NCI-H748 (cell line): ENCODE data around the gene MIDN.
"Not testable (repeated sequence)": the region's sequence is repeated elsewhere in the genome, so short reads cannot be mapped to it uniquely, and the experiment has no call there.

ENCODE experiments used
- DNase-seq: peaks from one replicate; lab custom pipeline; 2025; ENCODE audit not compliant: unreplicated experiment; lab: John Stamatoyannopoulos, UW

MIDN gene

GRCh38 chr19:1245494-1246264, 2.7 kb upstream of the MIDN start:
- DNase-seq: no peak

GRCh38 chr19:1246265-1247087, 1.9 kb upstream of the MIDN start:
- DNase-seq: not testable (repeated sequence)

- no peak for DNase-seq
Observed at GRCh38 chr19:1247748-1248138, 640 bp upstream of the MIDN start.

- peak; percentile 80 for DNase-seq
Observed at GRCh38 chr19:1248786-1249297, 459 bp downstream of the MIDN start.

- peak; percentile 89 for DNase-seq
Observed at GRCh38 chr19:1249298-1249989, 1.1 kb downstream of the MIDN start.

GRCh38 chr19:1249990-1250436, 1.6 kb downstream of the MIDN start:
- DNase-seq: no peak

GRCh38 chr19:1250437-1251260, 2.3 kb downstream of the MIDN start:
- DNase-seq: peak; percentile 75

GRCh38 chr19:1251330-1252220, 3.2 kb downstream of the MIDN start:
- peak; percentile 28 for DNase-seq

- no peak for DNase-seq
Observed at GRCh38 chr19:1252221-1252820, 3.9 kb downstream of the MIDN start.

- no peak for DNase-seq
Observed at GRCh38 chr19:1252821-1253513, 4.6 kb downstream of the MIDN start.

GRCh38 chr19:1253514-1254080, 5.2 kb downstream of the MIDN start:
- no peak for DNase-seq

- no peak for DNase-seq
Observed at GRCh38 chr19:1254081-1254527, 5.7 kb downstream of the MIDN start.

GRCh38 chr19:1254530-1255185, 6.3 kb downstream of the MIDN start:
- no peak for DNase-seq

GRCh38 chr19:1255186-1256161, 7.1 kb downstream of the MIDN start:
- no peak for DNase-seq

- no peak for DNase-seq
Observed at GRCh38 chr19:1256646-1257474, 8.5 kb downstream of the MIDN start.
